K562 (cell line): ENCODE results near the gene MYLK3. TPM values are rescaled to one million over a fixed set of nuclear protein-coding genes. Genes with fewer than 3 reads are reported as not detected.

Experiments
- FOXK1 ChIP-seq: sonication (generic); formaldehyde crosslinking; IDR thresholded peaks from 2 replicates; pipeline ENCODE4 v1.8.0; 2022; ENCODE audit warnings: missing genetic modification reagents, mild to moderate bottlenecking, borderline replicate concordance
- GTF2A2 ChIP-seq: IDR thresholded peaks from 2 replicates; pipeline ENCODE4 v1.6.1; 2016; ENCODE audit warnings: mild to moderate bottlenecking, missing genetic modification characterization, missing compliant biosample characterization
- HCFC1 ChIP-seq: IDR thresholded peaks from 2 replicates; pipeline ENCODE4 v1.6.1; 2012; ENCODE audit warnings: low read depth, low read length, improper control_type of control experiment
- KDM5B ChIP-seq: fragments of 200-600 bp; sonication (generic); IDR thresholded peaks from 2 replicates; pipeline ENCODE4 v1.6.1; 2012; ENCODE audit warnings: low read depth, mild to moderate bottlenecking, moderate library complexity, low read length, control low read depth, inconsistent platforms; ENCODE audit not compliant: insufficient replicate concordance
- MBD2 ChIP-seq: sonication (generic); IDR thresholded peaks from 2 replicates; pipeline ENCODE4 v1.6.1; 2016; ENCODE audit warnings: low read depth, borderline replicate concordance
- MTA1 ChIP-seq: fragments of 450-650 bp; IDR thresholded peaks from 2 replicates; pipeline ENCODE4 v1.6.1; 2017; ENCODE audit warnings: borderline replicate concordance
- MYBL2 ChIP-seq, 2 experiments: fragments of 450-650 bp in 1 of 2; sonication (generic) in 1 of 2; formaldehyde crosslinking in 1 of 2; IDR thresholded peaks; 2 replicates each; pipeline versions ENCODE4 v1.6.1 to v1.8.1; 2017 to 2022; ENCODE audit warnings: borderline replicate concordance in 1 of 2, inconsistent platforms in 1 of 2, low read depth in 1 of 2, mild to moderate bottlenecking in 1 of 2, missing genetic modification reagents in 1 of 2, moderate library complexity in 1 of 2
- POLR2A ChIP-seq: fragments of 450-650 bp; conservative IDR thresholded peaks from 2 replicates; pipeline ENCODE4 v1.6.1; 2016
- SIX5 ChIP-seq, 2 experiments: IDR thresholded peaks; 2 replicates each; pipeline ENCODE4 v1.6.1; 2011; ENCODE audit warnings: low read length in 2 of 2, borderline replicate concordance in 1 of 2, low read depth in 1 of 2, mild to moderate bottlenecking in 1 of 2, moderate library complexity in 1 of 2; ENCODE audit not compliant: insufficient read depth in 1 of 2
- SMAD1 ChIP-seq: fragments of 150-350 bp; IDR thresholded peaks from 2 replicates; pipeline ENCODE4 v1.6.1; 2014; ENCODE audit warnings: low read length, low read depth; ENCODE audit not compliant: partially characterized antibody
- SMARCA5 ChIP-seq: fragments of 450-650 bp; IDR thresholded peaks from 2 replicates; pipeline ENCODE4 v1.6.1; 2016
- polyA plus RNA-seq, 8 experiments: library from polyadenylated mRNA; depleted of rRNA in 4 of 8; stranded (reverse) in 5 of 8; unstranded in 3 of 8; fragments of >200 nt; fragmentation: Nextera tagmentation in 2 of 8; fragmentation: Illumina TruSeq in 1 of 8; extraction: Ambion mirVana in 2 of 8; extraction: Trizol in 1 of 8; gene quantifications; 2 replicates each; pipeline versions ENCODE4 v1.2.1 to v1.2.3, GENCODE V29; 2011 to 2014; ENCODE audit warnings: inconsistent platforms in 1 of 8, missing spikeins in 1 of 8
- total RNA-seq, 7 experiments: library from RNA; depleted of rRNA in 6 of 7; stranded (reverse); fragments of >200 nt in 6 of 7; fragmentation: Illumina TruSeq in 2 of 7; extraction: Trizol in 2 of 7; gene quantifications; 2 replicates each; pipeline versions ENCODE4 v1.2.1 to v1.2.3, GENCODE V29; 2011 to 2021; ENCODE audit warnings: low replicate concordance in 1 of 7
- TF ChIP-seq, protein P1 (sequence below): fragments of 200-800 bp; sonication (Bioruptor generic); IDR thresholded peaks from 2 replicates; pipeline ENCODE4 v1.6.1; 2016; ENCODE audit warnings: missing genetic modification characterization, missing compliant biosample characterization
- TF ChIP-seq, protein P2 (sequence below): fragments of 250-450 bp; sonication (Bioruptor Pico); IDR thresholded peaks from 2 replicates; pipeline ENCODE4 v1.8.0; 2022; ENCODE audit warnings: moderate library complexity, mild to moderate bottlenecking, inconsistent platforms
- TF ChIP-seq, protein P3 (sequence below), 3 experiments: fragments of 200-800 bp in 1 of 3; fragments of 250-450 bp in 1 of 3; fragments of 450-650 bp in 1 of 3; sonication (Bioruptor Pico) in 1 of 3; sonication (Bioruptor generic) in 1 of 3; formaldehyde crosslinking in 1 of 3; IDR thresholded peaks; 2 replicates each; pipeline versions ENCODE4 v1.6.1 to v1.8.0; 2016 to 2022; ENCODE audit warnings: mild to moderate bottlenecking in 2 of 3, missing genetic modification characterization in 2 of 3, missing compliant biosample characterization in 1 of 3, moderate library complexity in 1 of 3

MYLK3 gene
- total and polyA plus RNA-seq, 9 of the 15 experiments (the other 6 are each of a cell fraction or from before 2014, with no cell fraction given) = 0.69 to 10.7 (median 4.7) TPM

DNA sequence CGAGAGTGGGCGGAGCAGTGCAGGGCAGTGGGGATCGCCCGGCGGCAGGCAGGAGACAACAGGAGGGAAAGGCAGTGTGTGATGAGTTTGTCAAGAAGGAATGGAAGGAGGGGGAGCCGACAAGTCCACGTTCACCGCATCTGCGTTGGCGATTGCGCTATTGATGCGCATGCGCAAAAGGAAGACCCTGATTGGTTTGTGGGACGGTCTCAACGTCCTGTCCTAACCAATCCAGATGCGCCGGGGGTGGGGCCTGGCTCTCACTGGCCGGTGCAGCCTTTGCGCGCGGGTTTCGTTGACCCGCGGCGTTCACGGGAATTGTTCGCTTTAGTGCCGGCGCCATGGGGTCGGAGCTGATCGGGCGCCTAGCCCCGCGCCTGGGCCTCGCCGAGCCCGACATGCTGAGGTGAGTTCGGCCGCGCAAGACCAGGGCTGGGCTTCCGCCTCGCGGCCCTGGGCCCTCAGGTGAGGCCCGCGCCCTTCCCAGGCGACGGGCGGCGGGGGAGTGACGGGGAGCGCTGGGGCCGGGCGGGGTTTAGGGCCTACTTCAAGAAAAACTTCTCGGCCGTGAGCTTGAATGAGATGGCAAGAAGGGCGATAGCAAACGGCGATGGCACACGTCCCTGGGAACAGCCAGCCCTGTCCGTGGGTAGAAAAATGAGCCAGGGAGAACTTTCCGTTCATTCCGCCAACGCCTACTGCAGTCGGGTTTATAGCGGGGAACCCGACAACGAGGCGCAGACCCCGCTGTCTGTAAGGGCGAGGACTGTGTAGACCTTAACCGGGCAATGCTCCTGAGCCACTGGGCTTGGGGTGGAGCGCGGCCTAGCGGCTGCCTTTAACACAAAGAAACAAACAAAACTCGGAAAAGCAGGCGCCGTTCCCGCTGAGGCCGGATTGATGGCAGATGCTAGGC, 58.5 kb downstream of the MYLK3 start, which contains the start of gene ORC6 (continued):
- TF ChIP-seq, protein P1, sequence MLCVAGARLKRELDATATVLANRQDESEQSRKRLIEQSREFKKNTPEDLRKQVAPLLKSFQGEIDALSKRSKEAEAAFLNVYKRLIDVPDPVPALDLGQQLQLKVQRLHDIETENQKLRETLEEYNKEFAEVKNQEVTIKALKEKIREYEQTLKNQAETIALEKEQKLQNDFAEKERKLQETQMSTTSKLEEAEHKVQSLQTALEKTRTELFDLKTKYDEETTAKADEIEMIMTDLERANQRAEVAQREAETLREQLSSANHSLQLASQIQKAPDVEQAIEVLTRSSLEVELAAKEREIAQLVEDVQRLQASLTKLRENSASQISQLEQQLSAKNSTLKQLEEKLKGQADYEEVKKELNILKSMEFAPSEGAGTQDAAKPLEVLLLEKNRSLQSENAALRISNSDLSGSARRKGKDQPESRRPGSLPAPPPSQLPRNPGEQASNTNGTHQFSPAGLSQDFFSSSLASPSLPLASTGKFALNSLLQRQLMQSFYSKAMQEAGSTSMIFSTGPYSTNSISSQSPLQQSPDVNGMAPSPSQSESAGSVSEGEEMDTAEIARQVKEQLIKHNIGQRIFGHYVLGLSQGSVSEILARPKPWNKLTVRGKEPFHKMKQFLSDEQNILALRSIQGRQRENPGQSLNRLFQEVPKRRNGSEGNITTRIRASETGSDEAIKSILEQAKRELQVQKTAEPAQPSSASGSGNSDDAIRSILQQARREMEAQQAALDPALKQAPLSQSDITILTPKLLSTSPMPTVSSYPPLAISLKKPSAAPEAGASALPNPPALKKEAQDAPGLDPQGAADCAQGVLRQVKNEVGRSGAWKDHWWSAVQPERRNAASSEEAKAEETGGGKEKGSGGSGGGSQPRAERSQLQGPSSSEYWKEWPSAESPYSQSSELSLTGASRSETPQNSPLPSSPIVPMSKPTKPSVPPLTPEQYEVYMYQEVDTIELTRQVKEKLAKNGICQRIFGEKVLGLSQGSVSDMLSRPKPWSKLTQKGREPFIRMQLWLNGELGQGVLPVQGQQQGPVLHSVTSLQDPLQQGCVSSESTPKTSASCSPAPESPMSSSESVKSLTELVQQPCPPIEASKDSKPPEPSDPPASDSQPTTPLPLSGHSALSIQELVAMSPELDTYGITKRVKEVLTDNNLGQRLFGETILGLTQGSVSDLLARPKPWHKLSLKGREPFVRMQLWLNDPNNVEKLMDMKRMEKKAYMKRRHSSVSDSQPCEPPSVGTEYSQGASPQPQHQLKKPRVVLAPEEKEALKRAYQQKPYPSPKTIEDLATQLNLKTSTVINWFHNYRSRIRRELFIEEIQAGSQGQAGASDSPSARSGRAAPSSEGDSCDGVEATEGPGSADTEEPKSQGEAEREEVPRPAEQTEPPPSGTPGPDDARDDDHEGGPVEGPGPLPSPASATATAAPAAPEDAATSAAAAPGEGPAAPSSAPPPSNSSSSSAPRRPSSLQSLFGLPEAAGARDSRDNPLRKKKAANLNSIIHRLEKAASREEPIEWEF (CRISPR knock-in tag) = no peak
- TF ChIP-seq KDM5B = peak; percentile 66
- TF ChIP-seq, protein P2, sequence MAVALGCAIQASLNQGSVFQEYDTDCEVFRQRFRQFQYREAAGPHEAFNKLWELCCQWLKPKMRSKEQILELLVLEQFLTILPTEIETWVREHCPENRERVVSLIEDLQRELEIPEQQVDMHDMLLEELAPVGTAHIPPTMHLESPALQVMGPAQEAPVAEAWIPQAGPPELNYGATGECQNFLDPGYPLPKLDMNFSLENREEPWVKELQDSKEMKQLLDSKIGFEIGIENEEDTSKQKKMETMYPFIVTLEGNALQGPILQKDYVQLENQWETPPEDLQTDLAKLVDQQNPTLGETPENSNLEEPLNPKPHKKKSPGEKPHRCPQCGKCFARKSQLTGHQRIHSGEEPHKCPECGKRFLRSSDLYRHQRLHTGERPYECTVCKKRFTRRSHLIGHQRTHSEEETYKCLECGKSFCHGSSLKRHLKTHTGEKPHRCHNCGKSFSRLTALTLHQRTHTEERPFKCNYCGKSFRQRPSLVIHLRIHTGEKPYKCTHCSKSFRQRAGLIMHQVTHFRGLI = no peak
- TF ChIP-seq, protein P3, sequence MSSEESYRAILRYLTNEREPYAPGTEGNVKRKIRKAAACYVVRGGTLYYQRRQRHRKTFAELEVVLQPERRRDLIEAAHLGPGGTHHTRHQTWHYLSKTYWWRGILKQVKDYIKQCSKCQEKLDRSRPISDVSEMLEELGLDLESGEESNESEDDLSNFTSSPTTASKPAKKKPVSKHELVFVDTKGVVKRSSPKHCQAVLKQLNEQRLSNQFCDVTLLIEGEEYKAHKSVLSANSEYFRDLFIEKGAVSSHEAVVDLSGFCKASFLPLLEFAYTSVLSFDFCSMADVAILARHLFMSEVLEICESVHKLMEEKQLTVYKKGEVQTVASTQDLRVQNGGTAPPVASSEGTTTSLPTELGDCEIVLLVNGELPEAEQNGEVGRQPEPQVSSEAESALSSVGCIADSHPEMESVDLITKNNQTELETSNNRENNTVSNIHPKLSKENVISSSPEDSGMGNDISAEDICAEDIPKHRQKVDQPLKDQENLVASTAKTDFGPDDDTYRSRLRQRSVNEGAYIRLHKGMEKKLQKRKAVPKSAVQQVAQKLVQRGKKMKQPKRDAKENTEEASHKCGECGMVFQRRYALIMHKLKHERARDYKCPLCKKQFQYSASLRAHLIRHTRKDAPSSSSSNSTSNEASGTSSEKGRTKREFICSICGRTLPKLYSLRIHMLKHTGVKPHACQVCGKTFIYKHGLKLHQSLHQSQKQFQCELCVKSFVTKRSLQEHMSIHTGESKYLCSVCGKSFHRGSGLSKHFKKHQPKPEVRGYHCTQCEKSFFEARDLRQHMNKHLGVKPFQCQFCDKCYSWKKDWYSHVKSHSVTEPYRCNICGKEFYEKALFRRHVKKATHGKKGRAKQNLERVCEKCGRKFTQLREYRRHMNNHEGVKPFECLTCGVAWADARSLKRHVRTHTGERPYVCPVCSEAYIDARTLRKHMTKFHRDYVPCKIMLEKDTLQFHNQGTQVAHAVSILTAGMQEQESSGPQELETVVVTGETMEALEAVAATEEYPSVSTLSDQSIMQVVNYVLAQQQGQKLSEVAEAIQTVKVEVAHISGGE (CRISPR knock-in tag; IDR thresholded peaks at IDR 0.05) = no peak
- peak; percentile 80 for TF ChIP-seq POLR2A
- no peak for TF ChIP-seq GTF2A2
- TF ChIP-seq SIX5 (IDR thresholded peaks at IDR 0.05; ENCODE audit: borderline replicate concordance in 1 of 2, insufficient read depth in 1 of 2, low read depth in 1 of 2, low read length in 2 of 2) = no peak
- TF ChIP-seq SMARCA5 = no peak
- no peak for TF ChIP-seq FOXK1 (CRISPR knock-in tag)
- no peak for TF ChIP-seq SMAD1
- TF ChIP-seq MBD2 = peak; percentile 85; the same call in 1 of the 2 replicates
- TF ChIP-seq HCFC1 = peak; percentile 23; the same call in 1 of the 2 replicates
- TF ChIP-seq MYBL2 (IDR thresholded peaks at IDR 0.05; ENCODE audit: low read depth) = no peak
- TF ChIP-seq MYBL2 (CRISPR knock-in tag; IDR thresholded peaks at IDR 0.05; ENCODE audit: borderline replicate concordance) = no peak
- no peak for TF ChIP-seq MTA1
